Right cardiac atrium (tissue), 5 donors: ENCODE results near the gene LRP4. TPM values are rescaled to one million over a fixed set of nuclear protein-coding genes. Genes with fewer than 3 reads are reported as not detected.

Source experiments
- ATAC-seq, 2 donors: fragments of 200-7000 bp; cut with Tn5 transposase; one replicate each; pipeline versions ENCODE4 v1.8.0 to v1.9.1; 2020; ENCODE audit warnings: moderate library complexity in 2 of 2, mild to moderate bottlenecking in 1 of 2
- DNase-seq, 3 donors: peaks; one replicate each; pipeline ENCODE4 v3.0.0-alpha.2; 2020
- H3K27ac ChIP-seq: one replicate; pipeline ENCODE4 v1.5.1; 2013; ENCODE audit warnings: mild to moderate bottlenecking, low read length, control low read depth, moderate library complexity
- H3K27me3 ChIP-seq: one replicate; pipeline ENCODE4 v1.6.1; 2013; ENCODE audit not compliant: control insufficient read depth, insufficient read depth
- H3K4me1 ChIP-seq: one replicate; pipeline ENCODE4 v1.6.1; 2013; ENCODE audit warnings: low read length; ENCODE audit not compliant: control insufficient read depth, insufficient read depth
- H3K4me3 ChIP-seq: one replicate; pipeline ENCODE4 v1.5.1; 2013; ENCODE audit warnings: low read length, control low read depth
- H3K9me3 ChIP-seq: one replicate; pipeline ENCODE4 v1.6.1; 2013; ENCODE audit warnings: low read length; ENCODE audit not compliant: control insufficient read depth
- WGBS: extraction: QIAGEN DNeasy Blood & Tissue Kit; methylation state at CpG from one replicate; pipeline ENCODE4 v1.1.7; 2013; 5-methylcytosine and 5-hydroxymethylcytosine counted together
- intact Hi-C, 4 donors: fragments of 100-400 bp; cut with DNase I; formaldehyde crosslinking; loops; one replicate each; pipeline versions ENCODE4 v1.11.0 to v1.14.0; 2022 to 2023
- polyA plus RNA-seq: library from polyadenylated mRNA; stranded (reverse); fragments of 200-250 nt; gene quantifications from one replicate; pipeline ENCODE4 v1.2.3, GENCODE V29; 2013
- total RNA-seq, 4 donors: library from RNA; stranded (reverse); fragmentation: NEBNext Ultra II Directional; extraction: Animal tissue kit (Norgen Biotek cat#: 25700); gene quantifications; one replicate each; pipeline ENCODE4 v1.2.1, GENCODE V29; 2021
- donor health status: healthy with polysubstance abuse.
- donor health status: DM: no; HTN: yes; CAD: no.
- donor health status: DM: no; HTN: no; CAD: no.
- donor health status: DM: no; HTN: yes; CAD: no; lungs with severe emphysema.
- donor health status: DM: yes; HTN: yes; CAD: no.

The LRP4 gene
- total and polyA plus RNA-seq, 5 donors = 14.6 to 32.3 (median 27.6) TPM

GRCh38 chr11:46918788-46919513 lies 601 bp upstream of the LRP4 start:
- intact Hi-C loops = no loop called here
- 15% methylated on average over 17 of the region's 17 CpGs for WGBS
- H3K4me1 ChIP-seq = peaks cover 2% of the 10 kb centered on the region
- no peaks in the 10 kb centered on the region for H3K9me3 ChIP-seq
- H3K4me3 ChIP-seq = peak overlapping the region; percentile 95
- DNase-seq = peak in 1 of 3 donors; percentile 54
- H3K27ac ChIP-seq = peak overlapping the region; percentile 36
- ATAC-seq = no peak
- no peaks in the 10 kb centered on the region for H3K27me3 ChIP-seq

GRCh38 chr11:46917762-46918082 lies 628 bp downstream of the LRP4 start:
- DNase-seq = no peak
- intact Hi-C loops = no loop called here
- Histone ChIP-seq H3K27ac (peak overlapping the region; percentile 88), H3K4me1 (peaks cover 2% of the 10 kb centered on the region), H3K27me3 (no peaks in the 10 kb centered on the region), H3K4me3 (peak overlapping the region; percentile 95), H3K9me3 (no peaks in the 10 kb centered on the region)
- ATAC-seq = no peak
- under 1% methylated on average over 22 of the region's 22 CpGs for WGBS

- WGBS = under 1% methylated on average over 31 of the region's 31 CpGs
- no peak for DNase-seq
- Histone ChIP-seq H3K27ac (peak overlapping the region; percentile 88), H3K4me1 (peaks cover 2% of the 10 kb centered on the region), H3K27me3 (no peaks in the 10 kb centered on the region), H3K4me3 (peak overlapping the region; percentile 95), H3K9me3 (no peaks in the 10 kb centered on the region)
- intact Hi-C loops = no loop called here
- no peak for ATAC-seq
These were observed 1.1 kb downstream of the LRP4 start for GRCh38 chr11:46917109-46917761.

- Histone ChIP-seq H3K9me3 (no peaks in the 10 kb centered on the region), H3K4me3 (peak overlapping the region; percentile 95), H3K27me3 (no peaks in the 10 kb centered on the region), H3K4me1 (peaks cover 2% of the 10 kb centered on the region), H3K27ac (peak overlapping the region; percentile 88)
- ATAC-seq (peak; percentile 78), DNase-seq (peak; percentile 56 to 86 (median 83))
- 8% methylated on average over 24 of the region's 24 CpGs for WGBS
- intact Hi-C loops = no loop called here
These were observed 1.9 kb downstream of the LRP4 start for GRCh38 chr11:46916286-46917108.

GRCh38 chr11:46914910-46915309 lies 3.4 kb downstream of the LRP4 start:
- H3K9me3 ChIP-seq = no peaks in the 10 kb centered on the region
- intact Hi-C loops = no loop called here
- peaks cover 2% of the 10 kb centered on the region for H3K4me1 ChIP-seq
- 51% methylated on average over 7 of the region's 7 CpGs for WGBS
- H3K27ac ChIP-seq = peak overlapping the region; percentile 87
- no peaks in the 10 kb centered on the region for H3K27me3 ChIP-seq
- DNase-seq (no peak), ATAC-seq (no peak)
- no peak overlapping the region for H3K4me3 ChIP-seq

GRCh38 chr11:46914363-46914762 lies 4.0 kb downstream of the LRP4 start:
- H3K27me3 ChIP-seq = no peaks in the 10 kb centered on the region
- 35% methylated on average over 5 of the region's 5 CpGs for WGBS
- ATAC-seq (peak; percentile 60 to 67), DNase-seq (peak in 1 of 3 donors; percentile 62)
- H3K4me3 ChIP-seq = no peak overlapping the region
- H3K27ac ChIP-seq = peak overlapping the region; percentile 44
- H3K9me3 ChIP-seq = no peaks in the 10 kb centered on the region
- peaks cover 2% of the 10 kb centered on the region for H3K4me1 ChIP-seq
- intact Hi-C loops = no loop called here

GRCh38 chr11:46913484-46913883 lies 4.9 kb downstream of the LRP4 start:
- 77% methylated on average over 3 of the region's 3 CpGs for WGBS
- Histone ChIP-seq H3K27ac (peak overlapping the region; percentile 22), H3K4me1 (peaks cover 2% of the 10 kb centered on the region), H3K4me3 (no peak overlapping the region), H3K27me3 (no peaks in the 10 kb centered on the region), H3K9me3 (no peaks in the 10 kb centered on the region)
- intact Hi-C loops = no loop called here
- ATAC-seq = no peak
- no peak for DNase-seq

GRCh38 chr11:46912526-46913150 lies 5.7 kb downstream of the LRP4 start:
- no peak overlapping the region for H3K4me3 ChIP-seq
- peaks cover 2% of the 10 kb centered on the region for H3K4me1 ChIP-seq
- 40% methylated on average over 13 of the region's 13 CpGs for WGBS
- H3K9me3 ChIP-seq = no peaks in the 10 kb centered on the region
- intact Hi-C loops = no loop called here
- H3K27ac ChIP-seq = peak overlapping the region; percentile 3
- H3K27me3 ChIP-seq = no peaks in the 10 kb centered on the region
- DNase-seq (peak in 1 of 3 donors; percentile 67), ATAC-seq (no peak)

- DNase-seq = no peak
- 96% methylated on average over 4 of the region's 4 CpGs for WGBS
- intact Hi-C loops = no loop called here
- no peak overlapping the region for H3K27ac ChIP-seq
- no peak for ATAC-seq
- peaks cover 5% of the 10 kb centered on the region for H3K4me1 ChIP-seq
- H3K9me3 ChIP-seq = no peaks in the 10 kb centered on the region
- H3K4me3 ChIP-seq = no peak overlapping the region
- no peaks in the 10 kb centered on the region for H3K27me3 ChIP-seq
These were observed 10.7 kb downstream of the LRP4 start for GRCh38 chr11:46907606-46908005.

- WGBS = 20% methylated on average over 13 of the region's 13 CpGs
- Histone ChIP-seq H3K4me3 (no peak overlapping the region), H3K27ac (no peak overlapping the region), H3K27me3 (no peaks in the 10 kb centered on the region), H3K4me1 (peaks cover 5% of the 10 kb centered on the region), H3K9me3 (no peaks in the 10 kb centered on the region)
- ATAC-seq = peak; percentile 10 to 41
- intact Hi-C loops = no loop called here
- peak in 1 of 3 donors; percentile 59 for DNase-seq
These were observed 11.7 kb downstream of the LRP4 start for GRCh38 chr11:46906609-46907041.
